ENCODE data around the gene CC2D2A.

CC2D2A gene

DNA sequence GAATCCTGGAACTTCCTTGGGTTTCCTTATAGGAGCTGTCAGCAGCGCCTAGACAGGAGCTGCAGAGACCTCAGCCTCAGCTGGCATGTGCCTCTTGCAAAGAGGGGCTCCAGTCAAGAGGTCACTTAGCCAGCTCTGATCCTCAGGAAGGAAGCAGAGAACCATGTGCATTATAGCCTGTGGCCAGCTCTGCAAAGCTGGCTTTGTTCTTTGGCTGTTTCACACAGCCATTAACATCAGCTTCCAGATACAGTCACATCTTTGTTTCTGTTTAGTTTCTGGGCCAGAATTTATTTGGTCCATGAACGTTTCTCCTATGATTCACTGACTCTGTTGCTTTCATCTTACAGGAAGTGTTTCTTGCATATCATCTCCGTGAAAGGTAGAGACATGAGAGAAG lies 92.4 kb downstream of the CC2D2A start:
- Histone ChIP-seq H3K27me3 (no peaks in the 10 kb centered on the region), H3K36me3 (peaks cover 9% of the 10 kb centered on the region), H3K4me3 (ENCODE audit: low read depth, low read length) (no peak overlapping the region), H3K4me1 (no peaks in the 10 kb centered on the region), H3K9me3 (no peaks in the 10 kb centered on the region)
- no peak for DNase-seq
- TF ChIP-seq, protein P1, sequence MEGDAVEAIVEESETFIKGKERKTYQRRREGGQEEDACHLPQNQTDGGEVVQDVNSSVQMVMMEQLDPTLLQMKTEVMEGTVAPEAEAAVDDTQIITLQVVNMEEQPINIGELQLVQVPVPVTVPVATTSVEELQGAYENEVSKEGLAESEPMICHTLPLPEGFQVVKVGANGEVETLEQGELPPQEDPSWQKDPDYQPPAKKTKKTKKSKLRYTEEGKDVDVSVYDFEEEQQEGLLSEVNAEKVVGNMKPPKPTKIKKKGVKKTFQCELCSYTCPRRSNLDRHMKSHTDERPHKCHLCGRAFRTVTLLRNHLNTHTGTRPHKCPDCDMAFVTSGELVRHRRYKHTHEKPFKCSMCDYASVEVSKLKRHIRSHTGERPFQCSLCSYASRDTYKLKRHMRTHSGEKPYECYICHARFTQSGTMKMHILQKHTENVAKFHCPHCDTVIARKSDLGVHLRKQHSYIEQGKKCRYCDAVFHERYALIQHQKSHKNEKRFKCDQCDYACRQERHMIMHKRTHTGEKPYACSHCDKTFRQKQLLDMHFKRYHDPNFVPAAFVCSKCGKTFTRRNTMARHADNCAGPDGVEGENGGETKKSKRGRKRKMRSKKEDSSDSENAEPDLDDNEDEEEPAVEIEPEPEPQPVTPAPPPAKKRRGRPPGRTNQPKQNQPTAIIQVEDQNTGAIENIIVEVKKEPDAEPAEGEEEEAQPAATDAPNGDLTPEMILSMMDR (IDR thresholded peaks at IDR 0.05; ENCODE audit: low read depth, low read length), result no peak

DNA sequence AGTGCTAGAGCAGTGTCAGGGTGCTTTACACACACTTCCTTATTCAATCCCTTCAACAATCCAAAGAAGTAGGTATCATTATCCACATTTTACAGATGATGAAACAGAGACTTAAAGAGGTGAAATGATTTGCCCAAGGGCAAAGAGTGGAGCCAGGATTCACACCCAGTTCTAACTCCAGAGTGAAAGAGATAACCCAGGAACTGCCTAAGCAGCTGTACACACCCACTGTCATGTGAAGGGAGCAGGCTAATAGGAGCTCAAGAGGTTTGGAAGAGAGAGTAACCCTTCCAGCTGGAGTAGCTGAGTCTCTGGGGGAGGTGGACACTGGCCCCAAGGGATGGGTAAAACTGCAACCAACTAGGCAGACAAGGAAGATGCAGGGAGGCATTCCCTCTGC lies 92.9 kb downstream of the CC2D2A start:
- no peaks in the 10 kb centered on the region for H3K4me1 ChIP-seq
- TF ChIP-seq, protein P1 (IDR thresholded peaks at IDR 0.05; ENCODE audit: low read depth, low read length), result no peak
- peaks cover 14% of the 10 kb centered on the region for H3K36me3 ChIP-seq
- no peaks in the 10 kb centered on the region for H3K27me3 ChIP-seq
- no peak for DNase-seq
- H3K9me3 ChIP-seq, result no peaks in the 10 kb centered on the region
- no peak overlapping the region for H3K4me3 ChIP-seq (ENCODE audit: low read depth, low read length)

DNA sequence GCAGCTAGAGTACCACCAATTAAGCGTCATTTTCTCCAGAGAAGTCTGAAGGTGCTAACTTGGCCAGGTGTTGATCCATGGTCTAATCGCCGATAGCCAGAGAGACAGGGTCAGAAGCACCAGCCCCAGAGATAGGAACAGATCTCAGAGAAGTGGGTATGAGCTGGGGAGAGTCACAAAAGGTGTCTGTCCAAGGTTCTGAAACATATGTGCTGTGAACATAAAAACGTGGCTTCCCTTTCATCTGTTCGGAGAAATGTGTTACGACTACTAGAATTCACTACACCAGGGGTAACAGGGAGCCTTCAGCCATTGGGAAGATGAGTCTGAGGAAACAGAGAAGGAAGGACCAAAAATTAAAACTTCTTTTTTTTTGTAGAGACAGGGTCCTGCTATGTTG lies 94.2 kb downstream of the CC2D2A start:
- Histone ChIP-seq H3K27me3 (no peaks in the 10 kb centered on the region), H3K4me3 (ENCODE audit: low read depth, low read length) (no peak overlapping the region), H3K9me3 (no peaks in the 10 kb centered on the region), H3K36me3 (peaks cover 19% of the 10 kb centered on the region), H3K4me1 (no peaks in the 10 kb centered on the region)
- TF ChIP-seq, protein P1 (IDR thresholded peaks at IDR 0.05; ENCODE audit: low read depth, low read length), result no peak
- no peak for DNase-seq

DNA sequence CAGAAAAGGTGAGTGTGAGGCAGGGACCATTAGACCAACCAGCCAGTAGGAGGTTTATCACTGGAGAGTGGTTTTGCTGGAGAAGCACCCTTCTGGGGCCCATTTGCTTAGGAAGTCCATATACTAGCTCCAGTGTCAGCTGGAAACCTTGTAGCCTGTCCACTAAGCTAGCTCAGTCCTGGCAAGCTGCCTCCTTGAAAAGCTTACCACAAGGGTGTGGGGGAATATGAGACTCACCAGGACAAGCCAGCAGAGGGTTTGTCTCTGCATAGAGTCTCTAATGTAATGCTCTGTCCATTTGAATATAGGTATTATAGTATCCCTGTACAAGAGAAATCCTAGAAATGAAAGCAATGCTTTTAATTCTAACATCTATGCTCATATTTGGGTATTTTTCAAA lies 99.1 kb downstream of the CC2D2A start:
- H3K9me3 ChIP-seq, result no peaks in the 10 kb centered on the region
- no peak overlapping the region for H3K4me3 ChIP-seq (ENCODE audit: low read depth, low read length)
- H3K4me1 ChIP-seq, result no peaks in the 10 kb centered on the region
- no peak for DNase-seq
- peaks cover 29% of the 10 kb centered on the region for H3K36me3 ChIP-seq
- TF ChIP-seq, protein P1 (IDR thresholded peaks at IDR 0.05; ENCODE audit: low read depth, low read length), result no peak
- no peaks in the 10 kb centered on the region for H3K27me3 ChIP-seq

DNA sequence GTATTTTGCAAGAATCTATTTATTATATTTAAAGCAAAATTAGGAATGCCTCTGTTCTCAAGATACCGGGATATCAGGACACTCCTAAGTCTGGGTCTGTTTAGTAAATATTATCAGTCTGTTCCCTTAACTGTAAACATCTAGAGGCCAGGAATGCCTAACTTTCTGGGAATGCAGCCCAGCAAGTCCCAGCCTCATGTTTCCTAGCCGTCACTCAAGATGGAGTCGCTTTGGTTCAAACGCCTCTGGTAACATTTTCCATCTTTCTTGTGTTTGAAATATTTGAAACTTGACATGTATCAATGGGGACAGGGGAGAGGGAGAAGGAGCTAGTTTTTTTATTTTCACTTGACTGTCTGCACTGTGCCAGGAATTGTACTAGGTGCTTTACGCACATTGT lies 100.1 kb downstream of the CC2D2A start:
- DNase-seq, result no peak
- Histone ChIP-seq H3K4me3 (ENCODE audit: low read depth, low read length) (no peak overlapping the region), H3K36me3 (peaks cover 28% of the 10 kb centered on the region), H3K9me3 (no peaks in the 10 kb centered on the region), H3K4me1 (no peaks in the 10 kb centered on the region), H3K27me3 (no peaks in the 10 kb centered on the region)
- TF ChIP-seq, protein P1 (IDR thresholded peaks at IDR 0.05; ENCODE audit: low read depth, low read length), result no peak

DNA sequence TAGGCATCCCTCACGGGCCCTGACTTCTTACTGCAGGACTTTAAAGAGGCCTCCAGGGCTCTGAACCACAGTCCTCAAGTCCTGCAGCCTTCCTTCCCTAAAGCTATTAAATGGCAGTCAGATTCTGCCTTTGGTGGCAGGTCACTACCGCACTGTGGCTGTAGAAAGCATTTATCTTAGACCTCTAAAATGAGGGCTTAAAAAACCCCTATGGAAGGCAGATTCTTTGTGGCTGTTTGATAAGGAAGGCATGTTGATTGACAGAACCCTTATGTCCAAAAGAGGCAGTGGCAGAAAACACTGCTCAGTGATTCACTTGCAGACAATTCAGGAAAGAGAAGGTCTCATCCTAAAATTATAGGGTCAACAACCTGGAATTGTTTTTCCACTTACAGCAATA lies 106.3 kb downstream of the CC2D2A start:
- TF ChIP-seq, protein P1 (IDR thresholded peaks at IDR 0.05; ENCODE audit: low read depth, low read length), result no peak
- Histone ChIP-seq H3K9me3 (no peaks in the 10 kb centered on the region), H3K27me3 (no peaks in the 10 kb centered on the region), H3K4me1 (no peaks in the 10 kb centered on the region), H3K4me3 (ENCODE audit: low read depth, low read length) (no peak overlapping the region), H3K36me3 (peaks cover 11% of the 10 kb centered on the region)
- no peak for DNase-seq

Measured in BE2C (cell line).